HepG2 (cell line): ENCODE data around the gene KAT14. TPM values are rescaled to one million over a fixed set of nuclear protein-coding genes. Genes with fewer than 3 reads are reported as not detected.
A peak's percentile ranks its signal among the peaks of the same experiment; 100 is the strongest.

ENCODE experiments used
- FOXA3 ChIP-seq: IDR thresholded peaks from 2 replicates; pipeline ENCODE4 v1.6.1; 2016; ENCODE audit warnings: missing genetic modification reagents, missing compliant biosample characterization
- GATAD2A ChIP-seq: IDR thresholded peaks from 2 replicates; pipeline ENCODE4 v1.6.1; 2016
- HIC2 ChIP-seq: sonication (generic); formaldehyde crosslinking; IDR thresholded peaks from 2 replicates; pipeline ENCODE4 v1.9.0; 2022; ENCODE audit warnings: low read depth, missing genetic modification reagents
- KDM1A ChIP-seq: IDR thresholded peaks from 2 replicates; pipeline ENCODE4 v1.6.1; 2016; ENCODE audit warnings: missing compliant biosample characterization
- KLF16 ChIP-seq, 2 experiments: sonication (generic) in 1 of 2; formaldehyde crosslinking in 1 of 2; IDR thresholded peaks; 2 replicates each; pipeline versions ENCODE4 v1.6.1 to v1.8.0; 2016 to 2023; ENCODE audit warnings: missing genetic modification reagents in 2 of 2, missing compliant biosample characterization in 1 of 2
- PAX8 ChIP-seq: sonication (generic); formaldehyde crosslinking; IDR thresholded peaks from 2 replicates; pipeline ENCODE4 v1.8.0; 2022; ENCODE audit warnings: mild to moderate bottlenecking, missing genetic modification reagents, borderline replicate concordance
- PHF5A ChIP-seq: IDR thresholded peaks from one replicate; pipeline ENCODE4 v1.6.1; 2018; ENCODE audit warnings: low read depth, missing genetic modification reagents; ENCODE audit not compliant: unreplicated experiment
- SNAPC4 ChIP-seq: sonication (generic); formaldehyde crosslinking; IDR thresholded peaks from 2 replicates; pipeline ENCODE4 v1.4.0; 2020; ENCODE audit warnings: mild to moderate bottlenecking, missing genetic modification reagents
- SYNCRIP ChIP-seq: fragments of 200-400 bp; formaldehyde crosslinking; IDR thresholded peaks from 2 replicates; pipeline ENCODE4 v1.6.1; 2018; ENCODE audit warnings: mild to moderate bottlenecking, low read depth, low read length; ENCODE audit not compliant: insufficient read depth
- UBTF ChIP-seq: sonication (generic); formaldehyde crosslinking; IDR thresholded peaks from 2 replicates; pipeline ENCODE4 v1.4.0; 2020; ENCODE audit warnings: mild to moderate bottlenecking, missing genetic modification reagents
- ZBTB44 ChIP-seq: sonication (generic); formaldehyde crosslinking; IDR thresholded peaks from 2 replicates; pipeline ENCODE4 v1.4.0; 2020; ENCODE audit warnings: missing genetic modification reagents
- ZNF230 ChIP-seq: sonication (generic); formaldehyde crosslinking; IDR thresholded peaks from 2 replicates; pipeline ENCODE4 v1.4.0; 2020; ENCODE audit warnings: mild to moderate bottlenecking, missing genetic modification reagents
- ZNF234 ChIP-seq: sonication (generic); formaldehyde crosslinking; conservative IDR thresholded peaks from 2 replicates; pipeline ENCODE4 v1.5.1; 2020; ENCODE audit warnings: mild to moderate bottlenecking, missing genetic modification reagents
- ZNF274 ChIP-seq: sonication (generic); formaldehyde crosslinking; IDR thresholded peaks from 2 replicates; pipeline ENCODE4 v1.5.1; 2020; ENCODE audit warnings: mild to moderate bottlenecking, missing genetic modification reagents
- ZNF629 ChIP-seq: sonication (generic); formaldehyde crosslinking; conservative IDR thresholded peaks from 2 replicates; pipeline ENCODE4 v1.5.0; 2020; ENCODE audit warnings: missing genetic modification reagents
- ZNF761 ChIP-seq: sonication (generic); formaldehyde crosslinking; conservative IDR thresholded peaks from 2 replicates; pipeline ENCODE4 v1.4.0; 2020; ENCODE audit warnings: mild to moderate bottlenecking, missing genetic modification reagents
- ZSCAN25 ChIP-seq: sonication (generic); formaldehyde crosslinking; IDR thresholded peaks from 2 replicates; pipeline ENCODE4 v1.8.0; 2022; ENCODE audit warnings: mild to moderate bottlenecking, missing genetic modification reagents
- polyA plus RNA-seq, 8 experiments: library from polyadenylated mRNA; depleted of rRNA in 3 of 8; stranded (reverse) in 7 of 8; unstranded in 1 of 8; fragments of >200 nt; fragmentation: Illumina TruSeq in 4 of 8; extraction: Trizol in 4 of 8; gene quantifications; 2 replicates each; pipeline versions ENCODE4 v1.2.1 to v1.2.3, GENCODE V29; 2011 to 2016; ENCODE audit warnings: low read depth in 4 of 8, missing spikeins in 1 of 8, mixed read lengths in 1 of 8; ENCODE audit not compliant: insufficient read depth in 1 of 8
- total RNA-seq, 5 experiments: library from RNA; depleted of rRNA; stranded (reverse); fragments of >200 nt; fragmentation: Illumina TruSeq; extraction: Trizol; gene quantifications; 2 replicates each; pipeline ENCODE4 v1.2.3, GENCODE V29; 2016; ENCODE audit warnings: low read depth in 1 of 5

KAT14 gene
- total and polyA plus RNA-seq, 2 of the 13 experiments (the other 11 are each of a cell fraction or from before 2014, with no cell fraction given): 5.1 to 15.1 TPM

GRCh38 chr20:18144541-18145099, 7.0 kb downstream of the KAT14 start (continued):
- TF ChIP-seq HIC2 (CRISPR knock-in tag) (no peak), ZNF629 (peak; percentile 49; the same call in 1 of the 2 replicates), ZNF274 (CRISPR knock-in tag) (no peak), ZNF761 (CRISPR knock-in tag) (no peak), KDM1A (CRISPR knock-in tag) (peak; percentile 82), UBTF (CRISPR knock-in tag) (no peak), ZSCAN25 (CRISPR knock-in tag) (no peak), PHF5A (CRISPR knock-in tag) (no peak), SYNCRIP (no peak), FOXA3 (CRISPR knock-in tag) (no peak), ZBTB44 (CRISPR knock-in tag) (no peak), SNAPC4 (no peak), ZNF234 (CRISPR knock-in tag) (no peak), ZNF230 (no peak), KLF16 (CRISPR knock-in tag; IDR thresholded peaks at IDR 0.05) (no peak), GATAD2A (CRISPR knock-in tag) (peak; percentile 59), PAX8 (CRISPR knock-in tag) (no peak)
